Liver (tissue), 9 donors: ENCODE results near the gene SEMA6B. TPM values are rescaled to one million over a fixed set of nuclear protein-coding genes. Genes with fewer than 3 reads are reported as not detected.

Source experiments
- DNase-seq: peaks from one replicate; pipeline ENCODE4 v3.0.0-alpha.2; 2017; ENCODE audit warnings: low spot score
- H3K27ac ChIP-seq, 2 donors: one replicate each; pipeline ENCODE4 v1.7.0; 2013; ENCODE audit warnings: inconsistent platforms in 2 of 2, low read length in 2 of 2, control low read depth in 1 of 2, low read depth in 1 of 2, mild to moderate bottlenecking in 1 of 2
- H3K27me3 ChIP-seq, 4 donors: one replicate each; pipeline versions ENCODE4 v1.6.1 to v1.7.0; 2013; ENCODE audit warnings: low read length in 3 of 4, inconsistent platforms in 1 of 4, mild to moderate bottlenecking in 1 of 4, moderate library complexity in 1 of 4; ENCODE audit not compliant: control insufficient read depth in 4 of 4, insufficient read depth in 4 of 4
- H3K36me3 ChIP-seq, 4 donors: one replicate each; pipeline versions ENCODE4 v1.6.1 to v1.7.0; 2013; ENCODE audit warnings: low read length in 3 of 4, mild to moderate bottlenecking in 3 of 4, low read depth in 1 of 4, moderate library complexity in 1 of 4; ENCODE audit not compliant: control insufficient read depth in 4 of 4, insufficient read depth in 3 of 4
- H3K4me1 ChIP-seq, 4 donors: one replicate each; pipeline versions ENCODE4 v1.6.1 to v1.7.0; 2013; ENCODE audit warnings: low read length in 3 of 4, mild to moderate bottlenecking in 3 of 4, moderate library complexity in 1 of 4; ENCODE audit not compliant: control insufficient read depth in 4 of 4, insufficient read depth in 4 of 4
- H3K4me3 ChIP-seq, 3 donors: one replicate each; pipeline versions ENCODE4 v1.6.1 to v1.7.0; 2013; ENCODE audit warnings: low read length in 3 of 3, control low read depth in 1 of 3, low read depth in 1 of 3, mild to moderate bottlenecking in 1 of 3
- H3K9ac ChIP-seq, 2 donors: one replicate each; pipeline ENCODE4 v1.7.0; 2013; ENCODE audit warnings: low read length in 2 of 2, mild to moderate bottlenecking in 2 of 2, moderate library complexity in 2 of 2, control low read depth in 1 of 2, low read depth in 1 of 2
- H3K9me3 ChIP-seq, 4 donors: one replicate each; pipeline versions ENCODE4 v1.6.1 to v1.7.0; 2013; ENCODE audit warnings: low read length in 3 of 4; ENCODE audit not compliant: control insufficient read depth in 4 of 4
- EGR1 ChIP-seq, 2 donors: IDR thresholded peaks; 2 replicates each; pipeline ENCODE4 v1.6.1; 2016 to 2018; ENCODE audit warnings: antibody characterized with exemption in 2 of 2, low read depth in 2 of 2
- FOXA1 ChIP-seq: IDR thresholded peaks from 2 replicates; pipeline ENCODE4 v1.6.1; 2016; ENCODE audit warnings: antibody characterized with exemption
- HNF4G ChIP-seq: IDR thresholded peaks from 2 replicates; pipeline ENCODE4 v1.6.1; 2016; ENCODE audit warnings: antibody characterized with exemption
- JUND ChIP-seq, 2 donors: IDR thresholded peaks; 2 replicates each; pipeline ENCODE4 v1.6.1; 2016; ENCODE audit warnings: antibody characterized with exemption in 2 of 2
- NR2F2 ChIP-seq: IDR thresholded peaks from 2 replicates; pipeline ENCODE4 v1.6.1; 2016; ENCODE audit warnings: antibody characterized with exemption
- RAD21 ChIP-seq, 2 donors: IDR thresholded peaks; 2 replicates each; pipeline ENCODE4 v1.6.1; 2016; ENCODE audit warnings: antibody characterized with exemption in 2 of 2, mild to moderate bottlenecking in 2 of 2
- RXRA ChIP-seq, 2 donors: IDR thresholded peaks; 2 replicates each; pipeline ENCODE4 v1.6.1; 2017 to 2018; ENCODE audit warnings: antibody characterized with exemption in 2 of 2, mild to moderate bottlenecking in 1 of 2
- SP1 ChIP-seq: IDR thresholded peaks from 2 replicates; pipeline ENCODE4 v1.6.1; 2018; ENCODE audit warnings: antibody characterized with exemption, mild to moderate bottlenecking
- TAF1 ChIP-seq: conservative IDR thresholded peaks from 2 replicates; pipeline ENCODE4 v1.6.1; 2016; ENCODE audit warnings: antibody characterized with exemption, mild to moderate bottlenecking
- YY1 ChIP-seq: IDR thresholded peaks from 2 replicates; pipeline ENCODE4 v1.6.1; 2016; ENCODE audit warnings: antibody characterized with exemption, mild to moderate bottlenecking
- WGBS: extraction: QIAGEN DNeasy Blood & Tissue Kit; methylation state at CpG from one replicate; pipeline ENCODE4 v1.1.7; 2013; 5-methylcytosine and 5-hydroxymethylcytosine counted together
- polyA plus RNA-seq, 2 donors: library from polyadenylated mRNA; stranded (reverse) in 1 of 2; unstranded in 1 of 2; fragments of 200-250 nt in 1 of 2; fragments of >200 nt in 1 of 2; fragmentation: Nextera tagmentation in 1 of 2; extraction: Ambion mirVana in 1 of 2; gene quantifications; one replicate each; pipeline versions ENCODE4 v1.2.1 to v1.2.3, GENCODE V29; 2013 to 2015
- total RNA-seq, 2 donors: library from RNA; depleted of rRNA; stranded (reverse); fragments of >200 nt; gene quantifications; one replicate each; pipeline ENCODE4 v1.2.3, GENCODE V29; 2014
- TF ChIP-seq, protein P1 (sequence below): IDR thresholded peaks from 2 replicates; pipeline ENCODE4 v1.6.1; 2016; ENCODE audit warnings: antibody characterized with exemption, mild to moderate bottlenecking
- TF ChIP-seq, protein P2 (sequence below): IDR thresholded peaks from 2 replicates; pipeline ENCODE4 v1.6.1; 2016; ENCODE audit warnings: antibody characterized with exemption
- TF ChIP-seq, protein P3 (sequence below): IDR thresholded peaks from 2 replicates; pipeline ENCODE4 v1.6.1; 2016; ENCODE audit warnings: antibody characterized with exemption
- TF ChIP-seq, protein P4 (sequence below): fragments of 150-350 bp; IDR thresholded peaks from 2 replicates; pipeline ENCODE4 v1.5.1; 2017; ENCODE audit warnings: improper control_type of control experiment, low read depth, low read length; ENCODE audit not compliant: missing input control
- donor health status: healthy.
- donor health status: healthy.
- donor health status: healthy.
- donor health status: healthy.
- donor health status: healthy.

SEMA6B gene
- total and polyA plus RNA-seq, 4 donors, result 0.58 to 3.2 (median 2.9) TPM

DNA sequence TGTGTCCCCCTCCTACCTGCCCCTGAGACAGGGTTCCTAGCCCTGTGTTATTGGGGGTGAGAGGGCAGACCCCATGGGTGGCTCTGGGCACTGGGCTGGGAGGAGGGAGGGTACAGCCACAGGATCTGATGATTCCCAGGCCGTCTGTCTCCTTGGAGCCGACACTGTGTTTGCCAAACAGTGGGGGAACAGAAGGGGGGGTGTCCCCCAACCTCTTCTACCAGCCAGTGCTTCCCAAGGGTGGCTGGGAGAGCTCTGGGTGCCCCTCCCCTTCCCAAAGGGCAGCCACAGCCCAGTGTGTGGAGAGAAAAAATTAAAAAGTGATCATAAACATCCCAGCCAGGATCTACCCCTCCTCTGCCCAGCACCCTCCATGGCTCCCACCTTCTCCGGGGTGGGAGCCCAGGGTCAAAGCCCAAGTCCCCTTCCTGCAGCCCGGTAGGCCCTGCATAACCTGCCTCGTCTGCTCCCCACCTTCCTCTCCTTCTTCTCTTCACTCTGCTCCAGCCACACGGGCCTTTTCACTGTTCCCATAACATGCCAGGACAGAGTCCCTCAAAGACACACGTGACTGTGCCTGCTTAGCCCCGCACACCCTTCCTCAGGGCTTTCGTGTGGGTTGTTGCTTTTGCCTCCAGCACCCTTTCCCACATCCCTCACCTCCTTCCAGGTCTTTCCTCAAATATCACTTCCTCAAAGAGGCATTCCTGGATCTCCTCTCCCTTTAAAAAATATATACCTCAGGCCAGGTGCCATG is 39.8 kb downstream of the SEMA6B start:
- H3K4me3 ChIP-seq, result no peak overlapping the region
- no peaks in the 10 kb centered on the region for H3K9me3 ChIP-seq
- no peak for TF ChIP-seq YY1
- no peak for TF ChIP-seq RAD21 (IDR thresholded peaks at IDR 0.05)
- TF ChIP-seq TAF1, result no peak
- TF ChIP-seq, protein P1, sequence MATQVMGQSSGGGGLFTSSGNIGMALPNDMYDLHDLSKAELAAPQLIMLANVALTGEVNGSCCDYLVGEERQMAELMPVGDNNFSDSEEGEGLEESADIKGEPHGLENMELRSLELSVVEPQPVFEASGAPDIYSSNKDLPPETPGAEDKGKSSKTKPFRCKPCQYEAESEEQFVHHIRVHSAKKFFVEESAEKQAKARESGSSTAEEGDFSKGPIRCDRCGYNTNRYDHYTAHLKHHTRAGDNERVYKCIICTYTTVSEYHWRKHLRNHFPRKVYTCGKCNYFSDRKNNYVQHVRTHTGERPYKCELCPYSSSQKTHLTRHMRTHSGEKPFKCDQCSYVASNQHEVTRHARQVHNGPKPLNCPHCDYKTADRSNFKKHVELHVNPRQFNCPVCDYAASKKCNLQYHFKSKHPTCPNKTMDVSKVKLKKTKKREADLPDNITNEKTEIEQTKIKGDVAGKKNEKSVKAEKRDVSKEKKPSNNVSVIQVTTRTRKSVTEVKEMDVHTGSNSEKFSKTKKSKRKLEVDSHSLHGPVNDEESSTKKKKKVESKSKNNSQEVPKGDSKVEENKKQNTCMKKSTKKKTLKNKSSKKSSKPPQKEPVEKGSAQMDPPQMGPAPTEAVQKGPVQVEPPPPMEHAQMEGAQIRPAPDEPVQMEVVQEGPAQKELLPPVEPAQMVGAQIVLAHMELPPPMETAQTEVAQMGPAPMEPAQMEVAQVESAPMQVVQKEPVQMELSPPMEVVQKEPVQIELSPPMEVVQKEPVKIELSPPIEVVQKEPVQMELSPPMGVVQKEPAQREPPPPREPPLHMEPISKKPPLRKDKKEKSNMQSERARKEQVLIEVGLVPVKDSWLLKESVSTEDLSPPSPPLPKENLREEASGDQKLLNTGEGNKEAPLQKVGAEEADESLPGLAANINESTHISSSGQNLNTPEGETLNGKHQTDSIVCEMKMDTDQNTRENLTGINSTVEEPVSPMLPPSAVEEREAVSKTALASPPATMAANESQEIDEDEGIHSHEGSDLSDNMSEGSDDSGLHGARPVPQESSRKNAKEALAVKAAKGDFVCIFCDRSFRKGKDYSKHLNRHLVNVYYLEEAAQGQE, result no peak
- peaks cover 0 to 12% (median 5%) of the 10 kb centered on the region in 4 donors for H3K36me3 ChIP-seq
- H3K4me1 ChIP-seq, result peaks cover 18 to 71% (median 64%) of the 10 kb centered on the region in 4 donors
- no peak overlapping the region for H3K9ac ChIP-seq
- no peaks in the 10 kb centered on the region for H3K27me3 ChIP-seq
- H3K27ac ChIP-seq, result peak overlapping the region; percentile 75 to 78
- 55% methylated on average over 9 of the region's 9 CpGs for WGBS
- DNase-seq, result no peak

DNA sequence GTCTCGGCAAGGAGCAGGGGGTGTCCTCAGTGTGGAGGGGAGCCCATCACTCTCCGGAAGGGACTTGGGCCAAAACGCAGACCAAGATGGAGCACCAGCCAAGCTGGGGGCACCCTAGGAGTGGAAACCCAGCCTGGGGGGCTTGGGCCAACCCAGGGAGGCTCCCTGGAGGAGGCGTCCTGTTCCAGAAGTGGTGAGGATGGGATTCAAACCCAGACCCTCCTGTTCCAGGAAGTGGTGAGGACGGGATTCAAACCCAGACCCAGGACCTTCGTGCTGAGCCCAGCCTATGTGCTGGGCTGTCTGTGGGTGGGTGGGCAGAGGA is 40.4 kb downstream of the SEMA6B start:
- Histone ChIP-seq H3K4me3 (no peak overlapping the region), H3K27me3 (no peaks in the 10 kb centered on the region), H3K27ac (peak overlapping the region; percentile 75 to 78), H3K36me3 (peaks cover 0 to 12% (median 5%) of the 10 kb centered on the region in 4 donors), H3K9ac (no peak overlapping the region), H3K9me3 (no peaks in the 10 kb centered on the region), H3K4me1 (peaks cover 18 to 71% (median 64%) of the 10 kb centered on the region in 4 donors)
- TF ChIP-seq NR2F2, result no peak
- TF ChIP-seq, protein P1, result no peak
- TF ChIP-seq TAF1, result no peak
- TF ChIP-seq FOXA1, result no peak
- 86% methylated on average over 6 of the region's 6 CpGs for WGBS
- no peak for DNase-seq

DNA sequence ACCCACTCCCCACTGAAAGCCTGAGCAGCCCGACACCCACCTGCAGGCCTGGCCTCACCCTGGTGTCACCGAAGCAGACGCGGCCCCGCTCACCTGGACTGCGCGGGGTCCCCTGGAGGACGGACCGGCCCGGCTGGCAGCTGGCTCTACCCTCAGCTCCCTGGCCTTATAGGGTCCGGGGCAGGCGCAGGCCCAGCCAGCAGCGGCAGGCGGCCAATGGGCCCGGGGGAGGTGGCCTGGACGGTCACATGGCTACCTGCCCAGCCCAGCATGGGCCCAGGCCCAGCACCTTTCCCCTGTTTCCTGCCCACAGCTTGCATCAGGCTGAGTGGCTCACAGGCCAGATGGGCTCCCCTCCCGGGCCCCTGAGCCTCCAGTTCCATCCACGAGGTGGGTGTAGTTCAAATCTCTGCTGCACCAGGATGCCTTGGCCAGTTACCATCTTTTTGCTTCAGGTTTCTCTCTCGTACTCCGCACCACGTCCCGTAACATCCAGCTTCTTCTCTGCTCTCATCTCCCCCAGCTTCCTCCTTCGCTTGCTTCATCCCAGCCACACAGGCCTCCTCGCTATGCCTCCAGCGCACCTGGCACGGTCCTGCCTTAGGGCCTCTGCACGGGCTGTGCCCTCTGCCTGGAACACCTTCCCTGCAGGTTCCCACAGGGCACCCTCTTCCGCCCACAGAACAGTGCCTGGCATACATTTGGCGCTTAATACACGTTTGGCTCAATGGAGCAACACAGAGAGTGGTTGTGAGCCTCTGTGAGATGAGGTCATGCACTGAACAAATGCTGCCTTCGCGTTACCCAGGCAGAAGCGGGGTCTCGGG is 40.9 kb downstream of the SEMA6B start, which contains the start of gene PLIN4:
PLIN4 (minus strand) TSS at position 142 of the 827 bp plus-strand sequence. CDS start 214 bp downstream, outside the sequence.
- H3K4me1 ChIP-seq, result peaks cover 16 to 65% (median 59%) of the 10 kb centered on the region in 4 donors
- H3K27me3 ChIP-seq, result no peaks in the 10 kb centered on the region
- H3K4me3 ChIP-seq, result peak within 1 kb of the TSS; percentile 11 to 34 (median 32)
- H3K9ac ChIP-seq, result no peak within 1 kb of the TSS
- no peak for DNase-seq
- H3K27ac ChIP-seq, result peak within 1 kb of the TSS; percentile 75 to 78
- H3K36me3 ChIP-seq, result peaks cover 0 to 18% (median 7%) of the 10 kb centered on the region in 4 donors
- H3K9me3 ChIP-seq, result no peaks in the 10 kb centered on the region
- WGBS, result 33% methylated on average over 34 of the region's 34 CpGs
- TF ChIP-seq TAF1, result no peak
- peak in 1 of 2 donors; percentile 69 for TF ChIP-seq EGR1 (IDR thresholded peaks at IDR 0.05; ENCODE audit: low read depth in 2 of 2)
- no peak for TF ChIP-seq HNF4G
- TF ChIP-seq SP1, result peak; percentile 77
- peak in 1 of 2 donors; percentile 18 for TF ChIP-seq JUND (IDR thresholded peaks at IDR 0.05)
- TF ChIP-seq, protein P2, sequence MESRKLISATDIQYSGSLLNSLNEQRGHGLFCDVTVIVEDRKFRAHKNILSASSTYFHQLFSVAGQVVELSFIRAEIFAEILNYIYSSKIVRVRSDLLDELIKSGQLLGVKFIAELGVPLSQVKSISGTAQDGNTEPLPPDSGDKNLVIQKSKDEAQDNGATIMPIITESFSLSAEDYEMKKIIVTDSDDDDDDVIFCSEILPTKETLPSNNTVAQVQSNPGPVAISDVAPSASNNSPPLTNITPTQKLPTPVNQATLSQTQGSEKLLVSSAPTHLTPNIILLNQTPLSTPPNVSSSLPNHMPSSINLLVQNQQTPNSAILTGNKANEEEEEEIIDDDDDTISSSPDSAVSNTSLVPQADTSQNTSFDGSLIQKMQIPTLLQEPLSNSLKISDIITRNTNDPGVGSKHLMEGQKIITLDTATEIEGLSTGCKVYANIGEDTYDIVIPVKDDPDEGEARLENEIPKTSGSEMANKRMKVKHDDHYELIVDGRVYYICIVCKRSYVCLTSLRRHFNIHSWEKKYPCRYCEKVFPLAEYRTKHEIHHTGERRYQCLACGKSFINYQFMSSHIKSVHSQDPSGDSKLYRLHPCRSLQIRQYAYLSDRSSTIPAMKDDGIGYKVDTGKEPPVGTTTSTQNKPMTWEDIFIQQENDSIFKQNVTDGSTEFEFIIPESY, result no peak
- TF ChIP-seq RXRA (IDR thresholded peaks at IDR 0.05), result peak; percentile 48 to 87
- no peak for TF ChIP-seq NR2F2
- TF ChIP-seq, protein P3, sequence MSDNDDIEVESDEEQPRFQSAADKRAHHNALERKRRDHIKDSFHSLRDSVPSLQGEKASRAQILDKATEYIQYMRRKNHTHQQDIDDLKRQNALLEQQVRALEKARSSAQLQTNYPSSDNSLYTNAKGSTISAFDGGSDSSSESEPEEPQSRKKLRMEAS, result peak; percentile 84
- TF ChIP-seq, protein P4, sequence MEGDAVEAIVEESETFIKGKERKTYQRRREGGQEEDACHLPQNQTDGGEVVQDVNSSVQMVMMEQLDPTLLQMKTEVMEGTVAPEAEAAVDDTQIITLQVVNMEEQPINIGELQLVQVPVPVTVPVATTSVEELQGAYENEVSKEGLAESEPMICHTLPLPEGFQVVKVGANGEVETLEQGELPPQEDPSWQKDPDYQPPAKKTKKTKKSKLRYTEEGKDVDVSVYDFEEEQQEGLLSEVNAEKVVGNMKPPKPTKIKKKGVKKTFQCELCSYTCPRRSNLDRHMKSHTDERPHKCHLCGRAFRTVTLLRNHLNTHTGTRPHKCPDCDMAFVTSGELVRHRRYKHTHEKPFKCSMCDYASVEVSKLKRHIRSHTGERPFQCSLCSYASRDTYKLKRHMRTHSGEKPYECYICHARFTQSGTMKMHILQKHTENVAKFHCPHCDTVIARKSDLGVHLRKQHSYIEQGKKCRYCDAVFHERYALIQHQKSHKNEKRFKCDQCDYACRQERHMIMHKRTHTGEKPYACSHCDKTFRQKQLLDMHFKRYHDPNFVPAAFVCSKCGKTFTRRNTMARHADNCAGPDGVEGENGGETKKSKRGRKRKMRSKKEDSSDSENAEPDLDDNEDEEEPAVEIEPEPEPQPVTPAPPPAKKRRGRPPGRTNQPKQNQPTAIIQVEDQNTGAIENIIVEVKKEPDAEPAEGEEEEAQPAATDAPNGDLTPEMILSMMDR, result no peak
